D341Med (cell line): Measurements from ENCODE around the gene WARS2.

Experiments
- DNase-seq: peaks from one replicate; pipeline ENCODE4 v3.0.0; 2012; ENCODE audit warnings: low spot score

WARS2 gene

DNA sequence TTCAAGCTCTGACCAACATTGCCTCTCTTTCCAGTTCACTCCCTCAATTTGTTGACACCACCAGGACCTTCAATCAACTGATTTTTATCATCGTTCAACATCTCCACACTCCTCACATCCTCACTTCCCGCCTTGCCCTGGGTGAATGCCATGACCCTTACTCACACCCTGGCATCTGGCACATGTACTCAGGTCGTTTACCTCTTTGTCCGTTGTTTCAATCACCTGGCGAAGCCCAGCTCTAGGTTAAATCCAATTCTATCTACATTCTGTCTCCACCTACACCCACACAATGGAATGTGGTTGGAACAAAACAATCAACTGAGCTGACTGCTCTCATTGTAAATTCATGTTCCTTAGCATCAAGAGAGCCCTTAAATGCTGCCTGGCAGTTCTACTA, 128.1 kb downstream of the WARS2 start:
- DNase-seq = no peak

DNA sequence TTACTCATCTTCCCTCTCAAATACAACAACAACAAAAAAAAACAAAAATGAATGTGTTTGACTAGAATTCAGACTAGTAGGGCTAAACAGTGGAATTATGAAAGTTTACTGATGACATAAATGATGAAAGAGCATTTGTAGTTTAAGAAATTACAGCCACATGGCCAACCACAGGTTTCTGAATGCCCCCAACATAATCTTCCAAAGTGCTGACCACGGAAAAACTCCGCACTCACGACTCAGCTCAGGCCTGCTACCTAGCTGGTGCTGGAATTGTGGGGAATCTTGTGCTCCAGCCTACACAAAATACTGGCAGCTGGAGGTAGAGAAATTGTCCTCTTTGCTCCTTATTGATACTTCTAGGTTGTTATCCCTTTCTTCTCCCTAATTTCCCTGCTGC, 128.7 kb downstream of the WARS2 start:
- no peak for DNase-seq

DNA sequence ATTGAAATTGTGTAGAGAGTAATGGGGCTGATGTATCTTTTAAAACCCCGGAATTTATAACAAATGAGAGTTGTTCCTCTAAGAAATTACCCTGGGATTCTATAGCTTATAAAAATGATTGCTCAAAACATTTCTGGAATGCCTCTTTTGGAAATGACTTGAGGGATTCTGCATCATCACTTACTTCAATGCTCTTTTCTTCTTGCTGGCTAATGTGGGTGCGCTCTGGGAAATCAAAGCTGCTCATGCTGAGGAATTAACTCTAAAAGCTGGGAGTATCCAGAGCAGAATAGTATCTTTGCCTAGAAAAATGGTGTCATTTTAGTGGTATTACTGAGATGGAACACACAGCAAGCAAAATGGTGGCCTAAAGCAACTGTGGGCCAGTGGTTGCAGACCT, 129.3 kb downstream of the WARS2 start:
- DNase-seq = no peak

DNA sequence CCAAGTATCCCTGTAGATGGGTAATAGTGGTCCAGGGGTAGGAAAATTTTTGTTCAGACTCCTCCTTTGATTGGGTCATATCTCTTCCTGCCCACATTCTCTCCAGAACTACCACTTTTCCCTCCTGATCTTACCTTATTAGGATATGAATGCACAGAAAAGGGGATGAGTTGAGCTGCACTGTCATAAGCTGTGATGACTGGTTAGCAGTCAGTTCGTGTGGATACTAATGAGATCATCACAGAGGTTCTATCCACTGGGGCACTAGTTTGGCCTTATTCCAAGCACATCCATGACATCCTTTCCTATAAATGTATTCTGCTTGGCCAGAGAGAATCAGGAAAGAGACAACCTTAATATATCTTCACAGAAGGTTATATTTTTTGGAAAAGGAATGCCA, 130.3 kb downstream of the WARS2 start:
- no peak for DNase-seq

DNA sequence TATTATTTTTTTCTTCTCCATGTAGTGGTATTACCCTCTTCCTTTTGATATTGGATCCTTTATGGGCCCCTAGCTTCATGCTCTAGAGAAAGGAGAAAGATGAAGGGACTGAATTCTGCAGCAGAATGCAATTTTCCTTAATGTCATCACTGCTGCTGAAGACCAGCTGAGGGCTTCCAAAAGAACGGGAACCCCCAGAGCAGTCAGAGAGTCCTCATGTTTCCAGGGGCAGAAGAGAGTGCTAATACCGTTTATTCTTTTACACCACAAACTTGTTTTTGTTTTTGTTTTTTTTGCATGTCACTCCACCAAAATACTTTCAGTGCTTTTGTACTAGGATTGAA, 131.2 kb downstream of the WARS2 start:
- DNase-seq = no peak

DNA sequence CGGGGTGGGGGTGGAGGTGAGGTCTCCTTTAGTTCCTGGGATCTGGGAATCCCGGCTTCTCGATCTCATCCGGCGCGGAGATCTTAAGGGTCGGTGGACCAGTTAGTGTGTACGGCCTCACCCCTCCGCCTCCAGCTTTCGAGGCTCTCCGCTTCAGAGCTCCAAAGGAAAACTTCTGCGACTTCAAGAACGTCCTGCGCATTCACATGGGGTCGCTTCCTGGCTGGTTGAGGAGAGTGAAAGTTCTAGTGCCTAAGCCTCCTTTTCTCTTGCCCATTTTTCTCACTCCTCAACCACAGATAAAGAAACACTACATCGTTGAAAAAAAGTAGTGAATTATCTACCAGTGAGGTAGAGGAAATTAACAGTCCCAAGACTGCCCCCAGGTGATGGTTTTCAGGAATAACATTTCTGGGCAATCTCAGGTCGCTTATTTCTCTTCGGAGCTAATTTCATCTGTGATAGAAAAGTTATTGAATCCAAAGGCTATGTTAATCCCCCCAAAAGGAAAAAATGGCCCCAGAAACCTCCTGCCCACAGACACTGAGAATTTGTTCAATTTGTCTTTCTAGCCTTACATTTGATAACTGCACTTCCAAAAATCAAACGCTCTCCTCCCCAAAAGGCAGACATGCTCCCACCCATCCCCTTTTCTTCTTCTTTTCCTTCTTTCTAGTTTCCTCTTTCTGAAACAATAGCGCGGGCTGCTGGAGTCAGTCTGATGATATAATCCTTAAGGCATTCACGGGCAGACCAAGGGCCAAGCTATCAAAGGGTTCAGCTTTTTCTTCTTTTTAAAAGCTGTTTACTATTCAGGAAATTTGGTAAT, 131.8 kb downstream of the WARS2 start:
- DNase-seq = no peak

DNA sequence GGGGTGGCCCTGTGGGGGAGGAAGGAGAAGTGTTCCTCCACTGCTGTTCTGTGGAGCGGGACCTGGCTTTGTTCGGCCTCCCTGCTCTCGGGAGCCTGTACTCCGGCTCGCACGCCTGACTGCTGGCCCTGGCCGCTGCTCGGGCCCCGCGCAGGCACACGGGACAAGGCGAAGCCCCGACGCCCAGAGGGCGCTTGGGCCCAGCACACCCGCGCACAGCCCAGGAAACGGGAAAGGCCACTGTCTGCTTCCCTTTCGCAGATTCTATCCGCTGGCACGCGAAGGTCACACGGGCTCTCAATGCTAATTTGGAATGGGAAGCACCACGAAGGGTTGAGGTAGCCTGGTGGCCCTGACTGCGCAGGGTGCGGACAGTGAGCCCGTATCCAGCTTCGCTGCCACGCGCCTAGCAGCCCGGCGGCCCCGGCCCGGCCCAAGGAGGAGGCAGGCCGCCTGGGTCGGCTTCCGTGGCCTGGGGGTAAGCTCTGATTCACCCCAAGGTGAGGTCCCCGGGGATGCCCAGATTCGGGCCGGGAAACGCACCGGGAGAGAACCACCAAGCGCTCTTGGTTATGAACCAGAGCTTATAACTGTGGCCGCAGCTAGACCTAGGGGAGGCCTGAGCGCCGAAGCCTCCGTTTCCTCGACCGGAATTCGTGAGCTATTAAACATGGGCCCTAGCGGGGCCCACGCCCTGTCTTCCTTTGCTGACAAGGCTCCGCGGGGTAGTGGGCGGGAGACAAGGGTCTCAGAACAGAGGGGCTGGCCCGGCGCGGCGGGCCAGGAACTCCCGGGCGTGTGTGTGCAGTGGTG, 132.6 kb downstream of the WARS2 start:
- DNase-seq = no peak

DNA sequence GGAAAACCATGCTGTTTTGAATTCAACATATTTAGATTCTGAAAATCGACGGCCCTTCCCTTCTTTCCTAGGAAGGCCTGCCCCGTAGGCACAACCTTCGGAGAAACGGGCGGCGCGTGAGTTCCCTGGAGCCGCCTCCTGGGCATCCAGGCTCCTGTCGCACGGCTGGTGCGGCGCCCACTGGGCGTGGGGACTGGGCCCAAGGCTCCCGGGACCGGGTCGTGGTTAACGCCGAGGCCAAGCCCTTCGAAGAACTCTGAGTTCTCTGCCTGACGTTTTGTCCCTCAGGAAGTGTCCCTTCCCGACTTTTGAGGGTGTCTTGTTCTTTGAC, 133.1 kb downstream of the WARS2 start:
- no peak for DNase-seq

DNA sequence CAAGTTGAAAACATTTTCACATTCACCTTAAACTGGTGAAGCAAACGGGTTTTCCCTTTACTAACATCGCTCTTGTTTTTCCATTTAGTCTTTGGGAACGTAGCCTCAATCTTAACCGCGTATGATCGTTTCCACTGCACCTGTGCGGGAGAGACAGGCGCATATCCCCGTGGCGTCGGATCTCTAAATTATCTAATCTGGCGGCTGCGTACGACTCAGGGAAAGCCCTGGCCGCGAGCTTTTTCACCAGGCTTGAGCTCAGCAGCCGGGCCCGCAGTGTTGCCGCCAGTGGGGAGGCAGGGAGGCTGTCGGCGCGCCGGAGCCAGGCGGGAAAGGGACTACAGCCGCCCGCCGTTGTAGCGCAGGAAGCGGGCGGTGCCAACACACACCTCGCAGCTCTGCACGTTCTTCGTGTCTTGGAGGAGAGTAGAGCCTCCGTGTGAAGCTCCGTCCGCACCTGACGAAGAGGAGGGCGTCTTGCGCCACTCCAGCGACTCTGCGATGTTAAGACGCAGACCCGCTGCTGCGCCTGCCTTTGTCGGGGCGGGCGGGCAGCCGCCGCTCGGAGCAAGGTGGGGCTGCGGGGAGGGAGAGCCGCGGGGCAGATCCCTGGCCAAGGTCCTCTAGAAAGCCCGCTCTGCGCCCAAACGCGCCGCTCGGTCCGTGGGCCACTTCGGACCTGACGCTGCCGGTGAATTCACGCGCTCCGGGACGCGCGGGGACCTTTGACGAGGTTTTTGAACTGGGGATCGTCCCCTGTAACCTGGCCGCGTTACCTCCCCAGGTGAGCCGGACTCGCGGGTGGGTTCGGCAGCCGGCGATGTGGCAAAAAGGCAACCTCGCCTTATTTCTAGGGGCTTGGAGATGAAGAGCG, 133.8 kb downstream of the WARS2 start:
- DNase-seq = no peak

DNA sequence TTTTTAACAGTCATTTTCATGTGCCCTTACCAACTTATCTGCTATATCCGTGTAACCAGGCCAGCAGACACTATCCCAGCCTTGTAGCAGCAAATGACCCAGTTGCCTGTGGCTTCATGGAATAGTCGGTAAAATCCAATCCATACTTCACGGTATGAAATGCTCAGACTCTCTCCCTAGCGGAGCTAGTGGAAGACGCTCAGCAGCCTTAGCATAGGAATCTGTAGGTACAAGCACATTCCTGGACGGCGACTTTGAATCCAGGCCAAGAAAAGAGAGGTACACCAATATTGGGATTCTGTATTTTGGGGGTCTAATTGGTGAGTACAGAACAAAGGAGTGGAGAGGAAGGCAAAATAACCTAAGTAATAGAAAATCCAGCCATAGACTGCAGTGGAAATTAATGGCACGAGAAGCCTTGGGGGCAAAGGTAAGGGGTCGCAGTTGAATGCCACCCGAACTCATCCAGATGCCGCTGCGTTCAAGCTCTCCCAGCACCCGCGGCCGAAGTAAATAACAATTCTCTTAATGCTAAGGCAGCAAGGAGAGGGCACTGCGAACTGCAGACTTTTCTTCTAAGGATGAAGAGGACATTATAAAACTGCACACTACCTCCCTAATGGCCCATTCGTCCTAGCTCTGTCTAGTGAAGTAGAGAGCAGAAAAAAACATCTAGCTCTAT, 134.6 kb downstream of the WARS2 start:
- DNase-seq = no peak

DNA sequence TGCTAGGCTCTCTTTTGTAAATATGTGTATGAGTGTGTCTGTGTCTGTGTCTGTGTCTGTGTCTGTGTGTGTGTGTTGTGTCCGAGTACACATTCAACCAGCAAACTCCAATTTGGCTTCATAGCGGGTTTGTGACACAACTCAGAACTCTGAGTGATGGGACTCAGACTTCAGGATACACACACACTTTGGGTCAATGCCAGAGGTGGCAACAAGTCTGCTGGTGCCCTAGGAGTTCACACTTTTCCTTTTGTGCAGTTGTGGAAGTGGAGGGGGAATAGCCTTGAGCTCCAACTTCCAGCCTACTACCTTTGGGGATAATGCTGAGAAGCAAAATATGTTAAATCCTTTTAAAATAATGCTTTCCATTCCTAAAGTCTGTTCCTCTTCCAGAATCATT, 135.7 kb downstream of the WARS2 start:
- DNase-seq = no peak

DNA sequence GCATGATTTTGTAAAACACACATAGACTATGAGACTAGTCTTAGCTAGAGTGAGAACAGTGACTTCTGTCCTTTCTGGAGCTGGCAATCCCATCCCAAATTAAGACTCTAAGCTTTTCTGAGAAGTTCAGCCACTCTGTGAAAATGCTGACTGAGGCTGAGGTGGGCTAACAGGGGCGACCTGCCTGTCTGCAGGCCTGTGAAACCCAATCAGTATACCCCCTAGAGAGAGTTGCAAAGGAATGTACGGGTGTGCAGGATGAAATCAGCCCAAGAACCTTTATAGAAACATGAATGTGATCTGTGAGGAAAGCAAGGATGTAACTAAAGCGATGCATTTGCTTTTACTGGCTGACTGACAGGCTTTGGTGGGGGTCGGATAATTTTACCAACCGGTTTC, 136.3 kb downstream of the WARS2 start:
- no peak for DNase-seq

DNA sequence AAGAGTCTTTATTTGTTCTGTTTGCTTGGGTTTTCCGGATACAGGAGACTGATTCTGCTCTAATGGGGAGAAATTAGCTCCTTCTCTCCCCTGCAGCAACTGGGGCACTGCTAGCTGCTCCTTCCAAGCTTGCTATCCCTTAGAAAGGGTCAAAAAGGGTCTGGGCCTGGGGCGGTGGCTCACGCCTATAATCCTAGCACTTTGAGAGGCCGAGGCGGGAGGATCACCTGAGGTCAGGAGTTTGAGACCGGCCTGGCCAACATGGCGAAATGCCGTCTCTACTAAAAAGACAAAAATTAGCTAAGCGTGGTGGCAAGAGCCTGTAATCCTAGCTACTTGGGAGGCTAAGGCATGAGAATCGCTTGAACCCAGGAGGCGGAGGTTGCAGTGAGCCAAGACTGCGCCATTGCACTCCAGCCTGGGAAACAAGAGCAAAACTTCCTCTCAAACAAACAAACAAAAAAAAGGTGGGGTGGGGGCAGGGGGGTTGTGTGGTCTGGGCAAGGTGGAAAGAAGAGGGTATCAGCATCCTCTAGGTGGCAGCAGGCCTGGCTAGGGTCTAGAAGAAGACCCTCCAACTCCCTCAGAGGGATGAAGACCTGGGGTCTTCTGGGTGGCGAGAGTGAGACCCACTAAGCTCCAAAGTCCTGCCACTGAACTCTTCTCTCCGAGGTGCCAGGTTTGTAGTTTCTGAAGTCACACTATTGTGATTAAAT, 136.9 kb downstream of the WARS2 start:
- DNase-seq = no peak

DNA sequence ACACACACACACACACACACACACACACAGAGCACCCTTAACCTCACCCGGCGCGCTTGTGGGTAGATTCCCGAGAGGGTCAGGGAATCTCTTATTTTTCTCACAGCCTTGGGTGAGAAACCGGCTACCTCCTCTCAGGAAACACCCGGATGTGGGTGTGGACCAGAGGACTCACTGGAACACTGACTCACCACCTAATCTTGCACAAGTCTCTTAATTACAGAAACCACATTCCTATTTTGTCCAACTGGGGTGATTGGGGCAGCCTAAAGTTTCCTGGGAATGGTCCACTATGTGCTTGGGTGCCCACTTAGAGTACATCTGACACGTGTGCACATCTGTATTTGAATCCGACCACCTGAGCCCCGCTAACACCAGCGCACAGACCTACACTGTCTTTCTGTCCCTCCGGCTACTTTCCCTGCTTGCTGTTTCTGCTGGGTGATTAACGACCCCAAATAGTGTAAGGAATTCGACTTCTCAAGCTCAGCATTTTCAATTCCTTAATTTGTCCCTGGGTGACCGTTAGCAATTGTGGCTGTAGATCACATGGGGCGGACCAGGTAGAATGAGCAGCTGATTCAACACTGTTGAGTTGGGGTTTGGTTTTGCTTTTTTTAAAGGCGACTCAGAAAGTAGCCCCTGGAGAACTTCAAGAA, 138.3 kb downstream of the WARS2 start:
- no peak for DNase-seq

DNA sequence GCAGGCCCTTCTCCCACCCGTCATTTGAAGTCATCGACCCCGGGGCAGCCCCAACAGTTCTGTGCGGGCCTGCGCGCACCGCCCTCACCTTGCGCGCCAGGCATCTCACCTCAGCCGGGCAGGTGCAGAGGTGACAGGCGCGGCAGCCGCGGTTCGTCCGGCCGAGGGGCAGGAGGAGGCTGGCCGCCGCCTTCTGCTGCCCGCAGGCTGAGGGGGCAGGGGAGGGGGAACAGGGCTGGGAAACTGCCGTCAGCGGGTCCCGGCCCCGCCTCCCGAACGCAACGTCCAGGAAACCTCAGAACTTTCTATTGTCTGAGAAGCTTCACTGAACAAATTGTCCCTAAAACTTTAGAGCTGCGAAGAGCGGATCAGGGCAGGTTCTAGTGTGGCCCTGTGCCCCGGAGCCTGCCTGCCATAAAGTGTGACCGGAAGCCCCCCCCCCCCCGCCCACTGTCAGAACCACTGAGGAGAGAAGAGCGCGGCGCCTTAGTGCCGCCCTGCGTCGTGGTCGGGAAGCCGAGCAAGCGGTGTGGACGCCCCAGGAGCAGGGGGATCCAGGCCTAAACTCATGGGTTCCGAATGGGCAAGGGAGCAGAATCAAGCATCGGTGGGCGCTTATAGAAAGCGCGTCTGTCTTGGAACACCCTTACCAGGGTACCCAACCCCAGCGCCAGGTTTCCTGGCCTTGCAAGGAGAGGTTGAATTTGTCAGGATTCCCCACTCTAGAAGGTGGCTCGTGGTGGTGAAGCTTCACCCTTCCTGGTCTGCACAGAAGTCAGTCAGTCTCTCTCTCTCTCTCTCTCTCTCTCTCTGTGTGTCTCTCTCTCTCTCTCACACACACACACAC, 139.0 kb downstream of the WARS2 start:
- no peak for DNase-seq

DNA sequence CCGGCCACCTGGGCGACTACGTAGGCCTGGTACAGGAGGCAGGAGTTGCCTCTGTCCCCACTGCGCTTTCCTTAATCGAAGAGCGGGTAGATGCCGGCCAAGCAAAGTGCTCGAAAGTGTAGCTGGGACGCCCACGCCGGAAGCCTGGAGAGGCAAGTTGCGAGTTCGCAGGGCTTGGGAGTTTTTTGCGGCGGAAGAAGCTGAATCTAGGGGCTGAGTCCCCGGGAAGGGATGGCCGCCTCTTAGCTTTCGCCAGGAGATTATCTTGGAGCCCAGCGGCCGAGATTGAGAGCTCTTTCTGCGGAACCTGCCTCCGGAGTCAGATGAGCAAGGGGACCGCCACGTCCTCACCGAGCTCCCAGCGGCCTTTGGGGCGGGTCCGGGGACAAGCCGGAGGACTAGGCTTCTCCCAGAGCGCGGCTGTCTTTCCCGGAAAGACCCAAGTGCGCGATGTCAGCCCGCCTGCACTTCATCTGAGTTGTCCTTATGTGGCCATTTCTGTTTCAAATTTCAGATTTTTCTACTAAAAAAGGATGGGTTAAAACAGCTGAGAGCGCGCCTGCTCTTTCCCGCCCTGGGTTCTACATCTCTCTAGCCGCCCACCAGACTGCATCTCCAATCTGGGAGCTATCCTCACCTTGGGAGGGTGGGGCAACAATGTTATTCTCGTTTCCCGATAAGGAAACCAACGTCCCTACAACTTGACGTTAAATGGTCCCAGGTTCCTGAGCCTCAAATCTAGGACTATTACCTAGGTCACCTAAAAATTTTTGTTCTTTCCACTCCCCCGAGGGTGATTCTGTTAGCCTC, 139.9 kb downstream of the WARS2 start:
- DNase-seq = no peak

DNA sequence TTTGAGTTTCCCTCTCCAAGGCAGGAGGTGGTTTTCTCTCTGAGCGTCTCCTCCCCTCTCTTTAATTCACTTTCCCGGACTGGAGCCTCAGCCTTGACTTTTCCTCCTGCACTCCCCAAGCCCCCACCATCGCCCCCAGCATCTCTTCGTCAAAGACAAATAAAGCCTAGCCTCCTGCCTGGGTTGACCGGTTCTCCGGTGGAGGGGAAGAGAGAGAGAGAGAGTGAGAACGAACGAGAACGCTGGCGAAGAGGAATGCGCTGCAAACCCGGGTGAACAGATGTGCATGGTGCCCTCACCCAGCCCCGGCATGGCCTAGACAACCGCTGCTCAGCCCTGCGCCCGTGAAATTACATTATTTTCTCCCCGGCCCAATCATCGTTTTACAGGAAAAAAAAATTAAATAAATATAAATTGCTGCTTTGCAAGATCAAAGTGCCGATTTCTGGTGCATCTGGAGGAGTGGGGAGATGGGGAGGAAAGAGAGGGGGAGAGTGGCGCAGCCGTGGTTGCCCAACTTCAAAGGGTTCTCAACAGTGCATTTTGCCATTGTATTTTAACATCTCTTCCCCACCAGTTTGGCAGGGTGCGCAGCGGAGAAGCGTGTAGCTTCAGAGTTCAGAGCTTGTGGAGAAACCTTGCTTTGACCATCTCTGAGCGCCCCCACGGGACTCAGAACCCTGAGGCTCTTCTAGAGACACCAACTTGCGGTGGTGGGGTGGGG, 140.9 kb downstream of the WARS2 start:
- no peak for DNase-seq

DNA sequence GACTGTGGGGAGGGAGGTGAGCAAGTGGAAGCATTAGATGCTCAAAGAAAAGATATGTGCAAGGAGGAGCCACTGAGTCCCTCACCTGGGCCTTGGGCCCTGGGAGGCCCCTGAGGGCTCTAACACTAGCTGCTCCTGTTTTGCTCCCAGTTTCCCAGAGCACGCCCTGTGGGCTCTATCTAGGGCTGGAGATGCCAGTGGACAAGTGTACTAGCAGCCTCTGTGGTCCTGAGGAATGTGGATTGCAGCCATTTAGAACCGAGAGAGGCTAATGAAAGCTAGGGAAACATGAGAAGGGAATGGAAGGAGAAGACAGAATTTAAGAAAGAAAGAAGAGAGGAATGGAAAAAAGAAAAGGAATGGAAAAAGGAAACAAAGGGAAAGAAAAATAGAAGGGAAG, 142.3 kb downstream of the WARS2 start:
- DNase-seq = no peak

DNA sequence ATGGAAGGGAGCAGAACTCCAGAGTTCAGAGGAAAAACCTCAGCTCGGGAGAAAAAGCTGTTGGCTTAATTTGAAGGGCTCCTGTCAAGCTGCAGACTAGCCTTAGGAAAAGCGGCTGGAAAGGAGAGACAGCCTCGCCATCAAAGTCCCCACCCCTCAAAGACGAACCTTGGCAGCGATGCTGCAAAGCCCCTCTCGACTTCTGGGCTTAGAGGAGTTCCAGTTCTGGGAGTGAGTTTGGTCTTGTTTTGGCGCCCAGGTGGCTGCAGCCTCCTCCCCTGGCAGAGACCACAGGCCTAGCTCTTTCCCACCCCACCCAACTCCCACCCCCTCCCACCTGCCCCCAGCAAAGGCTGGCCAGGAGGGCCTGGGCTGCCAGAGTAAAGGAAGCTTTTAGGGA, 143.2 kb downstream of the WARS2 start:
- no peak for DNase-seq
